Muscle layer of colon (tissue), 2 donors: ENCODE results near the gene TATDN2.
A peak's percentile ranks its signal among the peaks of the same experiment; 100 is the strongest.
"Not testable (repeated sequence)": the region's sequence is repeated elsewhere in the genome, so short reads cannot be mapped to it uniquely, and the experiment has no call there.

Experiments
- H3K27ac ChIP-seq: one replicate; pipeline ENCODE4 v1.7.0; 2013; ENCODE audit warnings: low read depth, mild to moderate bottlenecking, low read length, moderate library complexity
- H3K27me3 ChIP-seq, 2 donors: one replicate each; pipeline ENCODE4 v1.7.0; 2013; ENCODE audit warnings: low read length in 2 of 2, mild to moderate bottlenecking in 2 of 2; ENCODE audit not compliant: insufficient read depth in 2 of 2, control insufficient read depth in 1 of 2
- H3K36me3 ChIP-seq: one replicate; pipeline ENCODE4 v1.7.0; 2013; ENCODE audit warnings: mild to moderate bottlenecking, low read length; ENCODE audit not compliant: insufficient read depth
- H3K4me1 ChIP-seq: one replicate; pipeline ENCODE4 v1.7.0; 2013; ENCODE audit warnings: mild to moderate bottlenecking, low read length; ENCODE audit not compliant: insufficient read depth
- H3K4me3 ChIP-seq, 2 donors: one replicate each; pipeline ENCODE4 v1.7.0; 2013; ENCODE audit warnings: low read length in 2 of 2, low read depth in 1 of 2, mild to moderate bottlenecking in 1 of 2, moderate library complexity in 1 of 2
- H3K9ac ChIP-seq: one replicate; pipeline ENCODE4 v1.7.0; 2013; ENCODE audit warnings: low read length
- H3K9me3 ChIP-seq: one replicate; pipeline ENCODE4 v1.7.0; 2013; ENCODE audit warnings: mild to moderate bottlenecking, low read length
- donor health status: abdominal sarcoma.
- donor health status: Adenocarcinoma of cecum.

TATDN2 gene

DNA sequence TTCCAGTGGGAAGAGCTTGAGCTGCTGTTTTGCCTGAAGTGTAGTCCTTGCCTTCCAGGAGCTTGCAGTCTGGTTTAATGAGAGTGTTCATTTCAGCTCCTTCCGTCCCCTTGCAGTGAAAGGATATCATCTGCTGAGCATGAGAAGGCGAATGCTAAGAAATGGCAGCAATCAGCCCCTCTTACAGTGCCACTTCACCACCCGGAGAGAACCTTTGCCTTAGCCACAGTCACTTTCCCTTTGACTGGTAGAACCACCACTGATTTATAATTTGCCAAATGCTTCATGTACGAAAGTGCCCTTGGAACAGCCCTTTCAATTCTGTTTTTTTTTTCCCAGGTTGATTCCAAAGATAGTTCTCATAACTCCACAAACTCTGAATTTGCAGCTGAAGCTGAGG is 11.5 kb downstream of the TATDN2 start:
- H3K27ac ChIP-seq: no peak overlapping the region
- H3K9me3 ChIP-seq: no peaks in the 10 kb centered on the region
- peaks cover 10% of the 10 kb centered on the region for H3K4me1 ChIP-seq
- peaks cover 28% of the 10 kb centered on the region for H3K36me3 ChIP-seq
- no peaks in the 10 kb centered on the region for H3K27me3 ChIP-seq
- no peak overlapping the region for H3K4me3 ChIP-seq
- no peak overlapping the region for H3K9ac ChIP-seq

DNA sequence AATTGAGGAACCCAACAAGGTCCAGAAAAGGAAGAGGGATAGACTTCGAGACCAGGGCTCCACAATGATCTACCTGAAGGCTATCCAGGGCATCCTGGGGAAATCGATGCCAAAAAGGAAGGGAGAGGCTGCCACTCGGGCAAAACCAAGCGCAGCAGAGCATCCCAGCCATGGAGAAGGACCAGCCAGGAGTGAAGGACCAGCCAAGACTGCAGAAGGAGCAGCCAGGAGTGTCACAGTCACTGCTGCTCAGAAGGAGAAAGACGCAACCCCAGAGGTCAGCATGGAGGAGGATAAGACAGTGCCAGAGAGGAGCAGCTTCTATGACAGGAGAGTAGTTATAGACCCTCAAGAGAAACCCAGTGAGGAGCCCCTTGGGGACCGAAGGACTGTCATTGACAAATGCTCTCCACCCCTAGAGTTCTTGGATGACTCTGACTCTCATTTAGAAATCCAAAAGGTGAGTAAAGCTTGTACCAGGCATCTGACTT is 12.0 kb downstream of the TATDN2 start:
- peaks cover 28% of the 10 kb centered on the region for H3K36me3 ChIP-seq

DNA sequence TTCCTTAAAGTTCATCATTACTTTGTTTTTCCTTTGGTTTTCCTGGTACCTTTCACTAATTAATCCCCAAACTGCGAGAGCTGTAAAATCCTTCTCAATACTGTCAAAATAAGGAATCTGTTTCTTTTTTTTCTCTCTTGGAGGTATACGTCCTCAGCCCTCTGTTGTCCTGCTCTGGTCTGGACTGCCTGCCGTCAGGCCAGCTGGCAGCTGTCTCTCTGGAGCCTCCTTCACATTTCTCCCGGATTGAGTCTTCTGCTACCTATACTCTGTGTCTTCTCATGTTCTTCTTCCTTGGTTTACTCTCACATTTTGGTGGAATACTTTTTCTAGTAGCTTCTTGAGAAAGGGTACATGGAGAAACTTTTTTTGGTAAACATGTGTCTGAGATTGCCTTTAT is 13.8 kb downstream of the TATDN2 start:
- peaks cover 24% of the 10 kb centered on the region for H3K36me3 ChIP-seq
- peaks cover 10% of the 10 kb centered on the region for H3K4me1 ChIP-seq
- no peak overlapping the region for H3K9ac ChIP-seq
- H3K4me3 ChIP-seq: no peak overlapping the region
- no peaks in the 10 kb centered on the region for H3K9me3 ChIP-seq
- H3K27me3 ChIP-seq: no peaks in the 10 kb centered on the region
- H3K27ac ChIP-seq: no peak overlapping the region

More for the DNA sequence above, 12.0 kb downstream of the TATDN2 start:
- Histone ChIP-seq H3K9me3 (no peaks in the 10 kb centered on the region), H3K27me3 (no peaks in the 10 kb centered on the region), H3K9ac (no peak overlapping the region), H3K4me1 (peaks cover 10% of the 10 kb centered on the region), H3K4me3 (no peak overlapping the region), H3K27ac (no peak overlapping the region)

DNA sequence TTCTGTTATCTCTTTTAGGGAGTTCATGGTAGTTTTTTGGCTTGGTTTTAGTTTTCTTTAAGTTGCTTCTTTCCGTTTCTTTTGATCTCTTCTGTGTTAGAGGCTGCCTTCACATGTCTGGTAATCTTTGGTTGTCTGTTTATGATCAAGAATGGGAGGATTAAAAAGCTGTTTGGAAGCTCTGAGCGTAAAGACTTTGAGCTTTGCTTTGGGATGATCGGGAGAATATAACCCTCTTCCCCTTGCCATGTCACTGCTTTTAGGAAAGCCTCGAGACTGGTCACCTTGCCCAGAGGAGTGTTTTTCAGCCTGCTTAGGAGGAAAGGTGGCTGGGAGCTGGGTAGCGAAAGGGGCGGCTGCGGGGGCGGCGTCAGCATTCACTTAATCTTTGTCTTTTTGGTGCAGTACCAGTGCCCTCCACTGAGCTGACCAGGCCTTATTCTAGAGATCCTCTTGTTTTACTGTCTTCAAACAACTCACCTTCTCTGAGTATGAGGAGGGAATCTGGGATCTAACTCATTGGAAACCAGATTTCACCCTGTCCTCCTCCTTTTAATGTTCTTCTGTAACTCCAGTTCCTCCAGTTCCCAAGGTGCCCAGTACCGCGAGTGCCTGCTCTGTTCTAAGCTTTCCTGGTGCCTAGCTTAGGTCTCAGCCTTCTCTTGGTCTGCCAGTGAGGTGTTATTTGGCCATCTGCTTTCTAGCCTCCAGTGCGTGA is 15.5 kb downstream of the TATDN2 start:
- peak overlapping the region; percentile 7 to 37 for H3K4me3 ChIP-seq
- H3K9ac ChIP-seq: no peak overlapping the region
- peaks cover 24% of the 10 kb centered on the region for H3K36me3 ChIP-seq
- peaks cover 10% of the 10 kb centered on the region for H3K4me1 ChIP-seq
- no peak overlapping the region for H3K27ac ChIP-seq
- no peaks in the 10 kb centered on the region for H3K27me3 ChIP-seq
- no peaks in the 10 kb centered on the region for H3K9me3 ChIP-seq

DNA sequence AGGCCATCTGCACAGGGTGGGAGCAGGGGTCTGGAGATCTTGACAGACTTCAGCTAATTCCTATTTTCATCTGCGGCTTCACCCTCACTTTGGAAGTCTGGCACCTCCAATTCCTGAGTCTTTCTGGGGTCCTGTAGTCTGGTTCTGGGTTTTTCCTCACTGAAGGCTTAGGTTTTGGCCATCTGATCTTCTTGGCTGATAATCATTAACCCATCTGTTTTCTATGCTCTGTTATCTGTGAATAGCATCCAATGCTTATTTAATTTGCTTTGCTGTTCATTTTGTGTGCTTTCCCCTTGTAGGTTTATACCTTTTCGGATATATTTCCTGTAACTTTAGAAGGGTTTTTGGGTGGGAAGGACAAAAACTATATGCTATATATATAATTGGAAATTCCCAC is 17.6 kb downstream of the TATDN2 start:
- Histone ChIP-seq H3K36me3 (peaks cover 15% of the 10 kb centered on the region), H3K9me3 (no peaks in the 10 kb centered on the region)

DNA sequence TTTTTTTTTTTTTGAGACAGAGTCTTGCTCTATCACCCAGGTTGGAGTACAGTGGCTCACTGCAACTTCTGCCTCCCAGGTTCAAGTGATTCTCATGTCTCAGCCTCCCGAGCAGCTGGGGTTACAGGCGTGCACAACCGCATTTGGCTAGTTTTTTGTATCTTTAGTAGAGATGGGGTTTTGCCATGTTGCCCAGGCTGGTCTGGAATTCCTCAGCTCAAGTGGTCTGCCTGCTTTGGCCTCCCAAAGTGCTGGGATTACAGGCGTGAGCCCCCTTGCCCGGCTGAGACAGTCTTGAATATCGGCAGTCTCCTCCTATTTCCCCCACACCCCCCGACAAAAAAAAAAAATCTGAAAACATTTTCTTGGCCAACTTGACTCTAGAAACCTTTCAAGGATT is 18.7 kb downstream of the TATDN2 start:
- not testable (repeated sequence) for H3K4me1 ChIP-seq, H3K4me3 ChIP-seq, H3K9me3 ChIP-seq, H3K27ac ChIP-seq, H3K9ac ChIP-seq, H3K27me3 ChIP-seq
- H3K36me3 ChIP-seq: peaks cover 17% of the 10 kb centered on the region

More for the DNA sequence above, 17.6 kb downstream of the TATDN2 start:
- H3K9ac ChIP-seq: no peak overlapping the region
- H3K4me1 ChIP-seq: peaks cover 10% of the 10 kb centered on the region
- H3K4me3 ChIP-seq: no peak overlapping the region
- no peaks in the 10 kb centered on the region for H3K27me3 ChIP-seq
- no peak overlapping the region for H3K27ac ChIP-seq

DNA sequence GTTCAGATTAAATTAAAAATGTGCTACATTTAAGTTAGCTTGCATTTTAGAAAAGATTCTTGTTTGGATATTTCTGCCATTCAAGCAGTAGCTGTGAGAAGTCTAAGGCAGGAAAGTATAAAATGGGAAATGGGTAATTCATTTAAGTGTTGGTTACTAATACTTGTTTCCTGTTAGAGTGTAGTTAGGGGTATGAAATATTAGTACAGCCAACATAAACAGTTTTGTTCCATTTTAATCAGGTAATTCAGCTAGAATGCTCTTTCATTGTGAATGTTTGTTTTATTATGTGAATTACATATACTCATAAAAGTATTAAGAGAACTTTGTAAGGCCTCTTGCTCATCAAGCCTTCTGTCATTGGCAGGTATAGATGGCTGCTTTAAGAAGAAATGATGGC is 19.9 kb downstream of the TATDN2 start:
- peaks cover 18% of the 10 kb centered on the region for H3K36me3 ChIP-seq
- H3K27me3 ChIP-seq: no peaks in the 10 kb centered on the region
- H3K9ac ChIP-seq: no peak overlapping the region
- H3K4me3 ChIP-seq: no peak overlapping the region
- H3K4me1 ChIP-seq: peaks cover 12% of the 10 kb centered on the region
- no peak overlapping the region for H3K27ac ChIP-seq
- no peaks in the 10 kb centered on the region for H3K9me3 ChIP-seq

DNA sequence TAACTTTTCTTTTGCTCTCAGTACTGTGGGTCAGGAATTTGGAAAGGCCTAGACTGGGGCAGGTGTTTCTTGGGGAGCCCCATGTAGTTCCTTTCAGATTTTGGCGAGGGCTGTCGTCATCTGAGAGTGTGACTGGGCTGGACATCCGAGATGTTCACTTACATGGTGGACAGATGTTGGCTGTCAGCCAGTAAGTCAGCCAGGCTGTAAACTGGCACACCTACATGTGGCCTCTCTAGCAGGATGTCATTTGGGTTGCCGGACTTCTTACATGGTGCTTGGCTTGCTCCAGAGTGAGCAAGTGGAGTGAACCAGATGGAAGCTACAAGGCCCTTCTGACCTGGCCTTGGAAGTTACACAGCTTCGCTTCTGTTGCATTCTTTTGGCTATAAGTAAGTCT is 20.7 kb downstream of the TATDN2 start:
- Histone ChIP-seq H3K9me3 (no peaks in the 10 kb centered on the region), H3K9ac (no peak overlapping the region), H3K27ac (no peak overlapping the region), H3K4me1 (peaks cover 14% of the 10 kb centered on the region), H3K36me3 (peaks cover 18% of the 10 kb centered on the region), H3K27me3 (no peaks in the 10 kb centered on the region), H3K4me3 (no peak overlapping the region)

DNA sequence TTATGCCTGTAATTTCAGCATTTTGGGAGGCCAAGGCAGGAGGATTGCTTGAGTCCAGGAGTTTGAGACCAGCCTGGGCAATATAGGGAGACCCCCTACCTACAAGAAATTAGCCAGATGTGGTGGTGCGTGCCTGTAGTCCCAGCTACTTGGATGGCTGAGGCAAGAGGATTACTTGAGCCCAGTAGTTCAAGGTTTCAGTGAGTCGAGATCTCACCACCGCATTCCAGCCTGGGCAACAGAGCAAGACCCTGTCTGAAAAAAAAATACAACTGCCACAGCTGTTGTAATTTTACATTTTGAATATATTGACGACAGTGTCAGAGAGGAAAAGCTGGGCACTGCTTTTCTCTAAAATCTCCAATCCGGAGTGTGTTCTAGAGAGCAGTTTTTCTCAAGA is 21.2 kb downstream of the TATDN2 start:
- H3K9ac ChIP-seq: no peak overlapping the region
- H3K9me3 ChIP-seq: no peaks in the 10 kb centered on the region
- no peaks in the 10 kb centered on the region for H3K27me3 ChIP-seq
- H3K4me3 ChIP-seq: no peak overlapping the region
- peaks cover 16% of the 10 kb centered on the region for H3K4me1 ChIP-seq
- H3K36me3 ChIP-seq: peaks cover 18% of the 10 kb centered on the region
- H3K27ac ChIP-seq: no peak overlapping the region

DNA sequence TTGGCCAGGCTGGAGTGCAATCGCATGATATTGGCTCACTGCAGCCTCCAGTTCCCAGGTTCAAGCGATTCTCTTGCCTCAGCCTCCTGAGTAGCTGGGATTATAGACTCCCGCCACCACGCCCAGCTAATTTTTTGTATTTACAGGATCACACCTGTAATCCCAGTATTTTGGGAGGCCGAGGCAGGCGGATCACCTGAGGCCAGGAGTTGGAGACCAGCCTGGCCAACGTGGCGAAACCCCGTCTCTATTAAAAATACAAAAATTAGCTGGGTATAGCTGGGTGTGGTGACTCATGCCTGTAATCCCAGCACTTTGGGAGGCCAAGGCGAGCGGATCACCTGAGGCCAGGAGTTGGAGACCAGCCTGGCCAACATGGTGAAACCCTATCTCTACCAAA is 24.2 kb downstream of the TATDN2 start:
- H3K4me1 ChIP-seq: peaks cover 19% of the 10 kb centered on the region
- H3K9ac ChIP-seq, H3K9me3 ChIP-seq, H3K27ac ChIP-seq, H3K4me3 ChIP-seq, H3K27me3 ChIP-seq: not testable (repeated sequence)
- peaks cover 36% of the 10 kb centered on the region for H3K36me3 ChIP-seq

DNA sequence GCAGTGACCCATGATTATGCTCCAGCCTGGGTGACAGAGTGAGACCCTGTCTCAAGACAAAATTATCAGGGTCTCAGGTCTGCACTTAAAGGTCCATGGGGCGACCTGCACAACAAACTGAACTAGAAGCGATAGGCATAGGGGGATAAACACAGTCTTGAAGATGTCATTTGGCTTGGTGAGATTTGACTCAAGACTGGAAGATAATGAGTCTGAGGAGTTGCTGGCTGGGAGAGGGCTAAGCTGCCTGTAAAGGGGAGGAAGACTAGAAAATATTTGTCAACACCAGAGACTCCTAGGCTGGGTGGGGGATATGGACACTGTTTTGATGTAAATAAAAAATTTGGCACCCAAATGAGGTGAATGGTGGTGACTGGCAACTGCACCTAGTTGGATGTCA is 24.7 kb downstream of the TATDN2 start:
- Histone ChIP-seq H3K9me3 (no peaks in the 10 kb centered on the region), H3K27ac (no peak overlapping the region), H3K9ac (no peak overlapping the region), H3K4me3 (no peak overlapping the region), H3K36me3 (peaks cover 41% of the 10 kb centered on the region), H3K4me1 (peaks cover 19% of the 10 kb centered on the region), H3K27me3 (no peaks in the 10 kb centered on the region)

DNA sequence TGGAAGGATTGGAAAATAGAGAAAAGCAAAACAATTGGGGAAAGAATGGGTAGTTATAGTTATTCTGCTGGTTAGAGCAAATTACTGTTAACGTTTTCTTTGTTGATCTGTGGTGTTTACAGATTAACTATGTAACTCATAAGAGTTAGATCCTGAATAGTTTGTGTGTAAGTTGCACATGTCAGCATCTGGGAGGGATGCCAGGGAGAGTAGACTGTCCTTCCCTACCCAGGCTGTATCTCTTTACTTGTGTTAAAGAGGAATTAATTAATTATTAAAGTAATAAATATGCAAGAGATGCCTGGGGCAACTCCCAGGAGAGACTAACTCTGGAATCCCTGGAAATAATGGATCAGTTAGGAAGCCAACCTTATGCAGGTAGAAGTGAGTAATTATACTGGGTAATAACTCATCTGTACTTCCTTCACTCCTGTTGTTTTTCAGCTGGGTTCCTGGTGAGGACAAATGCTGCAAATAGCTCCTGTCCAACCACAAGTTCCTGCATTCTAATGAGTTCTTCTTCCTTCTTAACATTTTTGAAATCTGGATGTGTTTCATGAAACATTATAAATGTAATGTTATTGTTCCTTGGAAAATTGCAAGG is 25.5 kb downstream of the TATDN2 start:
- no peak overlapping the region for H3K27ac ChIP-seq
- peaks cover 19% of the 10 kb centered on the region for H3K4me1 ChIP-seq
- H3K27me3 ChIP-seq: no peaks in the 10 kb centered on the region
- H3K36me3 ChIP-seq: peaks cover 49% of the 10 kb centered on the region
- no peak overlapping the region for H3K4me3 ChIP-seq
- no peak overlapping the region for H3K9ac ChIP-seq
- no peaks in the 10 kb centered on the region for H3K9me3 ChIP-seq
